T-helper 22 cell (primary cell): Measurements from ENCODE around the gene SLC25A27.
"Not testable (repeated sequence)": the region's sequence is repeated elsewhere in the genome, so short reads cannot be mapped to it uniquely, and the experiment has no call there.

Experiments used
- DNase-seq: peaks from one replicate; pipeline ENCODE4 v3.0.0-alpha.2; 2020; ENCODE audit warnings: low read depth

Gene SLC25A27

GRCh38 chr6:46652603-46653438 is at the start of gene SLC25A27, which contains the start of gene CYP39A1:
Gene SLC25A27 (plus strand): TSS chr6:46652975. CDS start chr6:46653193, 218 bp downstream.
Gene CYP39A1 (minus strand): TSS chr6:46652818. CDS start chr6:46652582, 236 bp downstream.
- peak; percentile 25 for DNase-seq

GRCh38 chr6:46605091-46605797 is 47.5 kb upstream of the SLC25A27 start:
- no peak for DNase-seq

GRCh38 chr6:46606338-46606737 is 46.4 kb upstream of the SLC25A27 start:
- DNase-seq: no peak

GRCh38 chr6:46610862-46611553 is 41.8 kb upstream of the SLC25A27 start:
- DNase-seq: no peak

GRCh38 chr6:46612645-46613044 is 40.1 kb upstream of the SLC25A27 start:
- DNase-seq: no peak

- no peak for DNase-seq
These were observed 34.0 kb upstream of the SLC25A27 start for GRCh38 chr6:46618726-46619125.

- DNase-seq: no peak
These were observed 26.4 kb upstream of the SLC25A27 start for GRCh38 chr6:46626228-46626909.

- no peak for DNase-seq
These were observed 25.8 kb upstream of the SLC25A27 start for GRCh38 chr6:46626976-46627375.

GRCh38 chr6:46628498-46628897 is 24.3 kb upstream of the SLC25A27 start:
- DNase-seq: no peak

GRCh38 chr6:46628976-46629375 is 23.8 kb upstream of the SLC25A27 start:
- DNase-seq: no peak

GRCh38 chr6:46629691-46630090 is 23.1 kb upstream of the SLC25A27 start:
- DNase-seq: no peak

GRCh38 chr6:46632053-46632452 is 20.7 kb upstream of the SLC25A27 start:
- DNase-seq: no peak

- no peak for DNase-seq
These were observed 17.3 kb upstream of the SLC25A27 start for GRCh38 chr6:46635462-46635861.

- no peak for DNase-seq
These were observed 15.6 kb upstream of the SLC25A27 start for GRCh38 chr6:46637145-46637544.

GRCh38 chr6:46637933-46638332 is 14.8 kb upstream of the SLC25A27 start:
- no peak for DNase-seq

- no peak for DNase-seq
These were observed 14.1 kb upstream of the SLC25A27 start for GRCh38 chr6:46638650-46639049.

- no peak for DNase-seq
These were observed 9.6 kb upstream of the SLC25A27 start for GRCh38 chr6:46642928-46643751.

- DNase-seq: no peak
These were observed 7.5 kb upstream of the SLC25A27 start for GRCh38 chr6:46645265-46645664.

- DNase-seq: not testable (repeated sequence)
These were observed 4.7 kb upstream of the SLC25A27 start for GRCh38 chr6:46648108-46648507.

GRCh38 chr6:46648869-46649492 is 3.8 kb upstream of the SLC25A27 start:
- no peak for DNase-seq

- DNase-seq: no peak
These were observed 1.8 kb upstream of the SLC25A27 start for GRCh38 chr6:46651006-46651405.
